ENCODE measurements around the gene ZNF687. TPM values are rescaled to one million over a fixed set of nuclear protein-coding genes. Genes with fewer than 3 reads are reported as not detected.

Gene ZNF687
- total RNA-seq, 3 donors from 2014 or later (not counting 1 experiment from before 2014, with no cell fraction given): 48.1 to 52.2 (median 48.6) TPM

- H3K36me3 Mint-ChIP-seq: peaks cover 7% of the 10 kb centered on the region
- WGBS (ENCODE audit: insufficient coverage): 81% methylated on average over 14 of the region's 16 CpGs
- peak; percentile 29 to 87 for DNase-seq
Measured at GRCh38 chr1:151251656-151252470, 30.2 kb upstream of the ZNF687 start.

DNA sequence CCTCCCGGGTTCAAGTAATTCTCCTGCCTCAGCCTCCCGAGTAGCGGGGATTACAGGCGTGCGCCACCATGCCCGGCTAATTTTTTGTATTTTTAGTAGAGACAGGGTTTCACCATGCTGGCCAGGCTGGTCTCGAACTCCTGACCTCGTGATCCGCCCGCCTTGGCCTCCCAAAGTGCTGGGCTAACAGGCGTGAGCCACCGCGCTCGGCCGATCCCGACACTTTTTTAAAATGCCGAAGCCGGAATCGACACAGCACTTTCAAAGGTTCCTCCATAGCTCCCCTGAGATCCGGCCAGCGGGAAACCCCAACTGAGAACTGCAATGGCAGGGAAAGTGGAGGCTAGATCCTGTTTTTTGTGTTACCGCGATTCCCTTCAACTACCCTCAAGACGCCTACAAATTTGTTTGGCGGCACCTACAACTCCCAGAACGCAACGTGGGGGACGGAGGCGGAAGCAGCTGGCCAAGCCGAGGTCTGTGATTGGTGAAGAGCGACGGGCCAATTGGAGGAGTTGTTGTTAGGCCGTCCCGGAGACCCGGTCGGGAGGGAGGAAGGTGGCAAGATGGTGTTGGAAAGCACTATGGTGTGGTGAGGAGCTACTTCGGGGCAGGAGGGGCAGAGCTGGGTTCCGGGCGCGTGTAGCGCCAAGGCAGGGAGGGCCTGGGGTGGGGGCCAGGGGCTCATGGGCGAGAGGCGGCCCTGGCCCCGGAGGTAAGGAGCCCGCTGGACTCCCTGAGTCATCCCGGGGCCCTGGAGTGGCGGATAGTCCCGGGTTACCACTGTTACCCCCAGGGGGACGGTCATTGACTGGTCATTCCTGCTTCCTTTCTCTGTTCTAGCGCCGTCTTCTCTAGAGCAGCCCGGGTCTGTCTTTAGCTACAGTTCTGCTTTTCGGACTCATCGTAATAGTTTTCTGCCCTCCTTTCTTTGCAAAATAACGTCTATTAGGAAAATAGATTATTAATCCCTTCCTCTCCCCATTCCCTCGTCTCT, 27.6 kb upstream of the ZNF687 start, which contains the start of gene PSMD4:
Gene PSMD4, plus strand, starts transcription at position 518 of the 997 bp plus-strand sequence. Its CDS starts 49 bp downstream, at position 567.
- peak within 1 kb of the TSS; percentile 94 to 97 for H3K27ac Mint-ChIP-seq
- H3K27me3 Mint-ChIP-seq (ENCODE audit: low read depth in 2 of 2): no peaks in the 10 kb centered on the region
- no peaks in the 10 kb centered on the region for H3K9me3 Mint-ChIP-seq
- H3K9me3 ChIP-seq (ENCODE audit: control insufficient read depth, insufficient read depth, low read length): no peaks in the 10 kb centered on the region
- H3K27ac ChIP-seq (ENCODE audit: low read length): peak within 1 kb of the TSS; percentile 79
- H3K4me1 Mint-ChIP-seq: peaks cover 31 to 32% of the 10 kb centered on the region in 2 donors
- peak; percentile 91 to 99 (median 95) for ATAC-seq
- peaks cover 3% of the 10 kb centered on the region for H3K36me3 ChIP-seq (ENCODE audit: control insufficient read depth, insufficient read depth, low read length)
- peak within 1 kb of the TSS; percentile 96 for H3K4me3 Mint-ChIP-seq
- WGBS (ENCODE audit: insufficient coverage): 11% methylated on average over 55 of the region's 56 CpGs
- no peaks in the 10 kb centered on the region for H3K36me3 Mint-ChIP-seq
- TF ChIP-seq, protein P1, sequence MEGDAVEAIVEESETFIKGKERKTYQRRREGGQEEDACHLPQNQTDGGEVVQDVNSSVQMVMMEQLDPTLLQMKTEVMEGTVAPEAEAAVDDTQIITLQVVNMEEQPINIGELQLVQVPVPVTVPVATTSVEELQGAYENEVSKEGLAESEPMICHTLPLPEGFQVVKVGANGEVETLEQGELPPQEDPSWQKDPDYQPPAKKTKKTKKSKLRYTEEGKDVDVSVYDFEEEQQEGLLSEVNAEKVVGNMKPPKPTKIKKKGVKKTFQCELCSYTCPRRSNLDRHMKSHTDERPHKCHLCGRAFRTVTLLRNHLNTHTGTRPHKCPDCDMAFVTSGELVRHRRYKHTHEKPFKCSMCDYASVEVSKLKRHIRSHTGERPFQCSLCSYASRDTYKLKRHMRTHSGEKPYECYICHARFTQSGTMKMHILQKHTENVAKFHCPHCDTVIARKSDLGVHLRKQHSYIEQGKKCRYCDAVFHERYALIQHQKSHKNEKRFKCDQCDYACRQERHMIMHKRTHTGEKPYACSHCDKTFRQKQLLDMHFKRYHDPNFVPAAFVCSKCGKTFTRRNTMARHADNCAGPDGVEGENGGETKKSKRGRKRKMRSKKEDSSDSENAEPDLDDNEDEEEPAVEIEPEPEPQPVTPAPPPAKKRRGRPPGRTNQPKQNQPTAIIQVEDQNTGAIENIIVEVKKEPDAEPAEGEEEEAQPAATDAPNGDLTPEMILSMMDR (IDR thresholded peaks at IDR 0.05): no peak
- peak within 1 kb of the TSS; percentile 81 for H3K4me3 ChIP-seq (ENCODE audit: low read length)
- intact Hi-C loops (cut with micrococcal nuclease): loop anchor here (1.0 to 10.0 kb wide), 2 partner anchors 28 to 230 kb away; partner anchors contain the start of gene ZNF687
- peak; percentile 89 to 98 for DNase-seq
- peaks cover 15% of the 10 kb centered on the region for H3K4me1 ChIP-seq (ENCODE audit: control insufficient read depth, insufficient read depth, low read length)
- H3K27me3 ChIP-seq (ENCODE audit: control insufficient read depth, insufficient read depth, low read length): no peaks in the 10 kb centered on the region

More at GRCh38 chr1:151251656-151252470, 30.2 kb upstream of the ZNF687 start:
- Mint-ChIP-seq H3K27me3 (ENCODE audit: low read depth in 2 of 2) (no peaks in the 10 kb centered on the region), H3K4me3 (peak overlapping the region; percentile 31), H3K9me3 (no peaks in the 10 kb centered on the region), H3K4me1 (peaks cover 20 to 22% of the 10 kb centered on the region in 2 donors), H3K27ac (no peak overlapping the region)
- intact Hi-C loops (cut with micrococcal nuclease): loop anchor here (1.0 to 10.0 kb wide), 3 partner anchors 54 to 227 kb away; partner anchors contain the start of gene PIP5K1A
- peak; percentile 45 to 54 (median 49) for ATAC-seq
- H3K27me3 ChIP-seq (ENCODE audit: control insufficient read depth, insufficient read depth, low read length): no peaks in the 10 kb centered on the region
- TF ChIP-seq, protein P1 (IDR thresholded peaks at IDR 0.05): peak; percentile 81
- H3K27ac ChIP-seq (ENCODE audit: low read length): no peak overlapping the region
- peaks cover 20% of the 10 kb centered on the region for H3K36me3 ChIP-seq (ENCODE audit: control insufficient read depth, insufficient read depth, low read length)
- H3K9me3 ChIP-seq (ENCODE audit: control insufficient read depth, insufficient read depth, low read length): no peaks in the 10 kb centered on the region
- no peak overlapping the region for H3K4me3 ChIP-seq (ENCODE audit: low read length)
- H3K4me1 ChIP-seq (ENCODE audit: control insufficient read depth, insufficient read depth, low read length): peaks cover 15% of the 10 kb centered on the region

- intact Hi-C loops (cut with micrococcal nuclease): loop anchor here (10.0 kb wide), 1 partner anchor 231 kb away; no protein-coding TSS in a partner anchor
- Mint-ChIP-seq H3K36me3 (no peaks in the 10 kb centered on the region), H3K4me1 (peaks cover 31 to 32% of the 10 kb centered on the region in 2 donors), H3K27ac (peak overlapping the region; percentile 94 to 97), H3K4me3 (peak overlapping the region; percentile 96), H3K9me3 (no peaks in the 10 kb centered on the region), H3K27me3 (ENCODE audit: low read depth in 2 of 2) (no peaks in the 10 kb centered on the region)
- peaks cover 15% of the 10 kb centered on the region for H3K4me1 ChIP-seq (ENCODE audit: control insufficient read depth, insufficient read depth, low read length)
- no peaks in the 10 kb centered on the region for H3K9me3 ChIP-seq (ENCODE audit: control insufficient read depth, insufficient read depth, low read length)
- H3K27me3 ChIP-seq (ENCODE audit: control insufficient read depth, insufficient read depth, low read length): no peaks in the 10 kb centered on the region
- 55% methylated on average over 10 of the region's 10 CpGs for WGBS (ENCODE audit: insufficient coverage)
- H3K27ac ChIP-seq (ENCODE audit: low read length): peak overlapping the region; percentile 79
- H3K4me3 ChIP-seq (ENCODE audit: low read length): peak overlapping the region; percentile 81
- TF ChIP-seq, protein P1 (IDR thresholded peaks at IDR 0.05): no peak
- DNase-seq (peak in 1 of 2 donors; percentile 25), ATAC-seq (no peak)
- H3K36me3 ChIP-seq (ENCODE audit: control insufficient read depth, insufficient read depth, low read length): no peaks in the 10 kb centered on the region
Measured at GRCh38 chr1:151255381-151255780, 26.7 kb upstream of the ZNF687 start.

Data from natural killer cell (primary cell).